ENCODE data around the gene ABCC4.
"Not testable (repeated sequence)": the region's sequence is repeated elsewhere in the genome, so short reads cannot be mapped to it uniquely, and the experiment has no call there.

- not testable (repeated sequence) for TF ChIP-seq TAF1 (conservative IDR thresholded peaks at IDR 0.05); MAX (IDR thresholded peaks at IDR 0.05); CTCF (IDR thresholded peaks at IDR 0.05; ENCODE audit: low read depth, low read length, missing input control); EGR1 (IDR thresholded peaks at IDR 0.05; ENCODE audit: low read depth in 2 of 2); YY1 (IDR thresholded peaks at IDR 0.05); SP1 (IDR thresholded peaks at IDR 0.05); GABPA (IDR thresholded peaks at IDR 0.05 in 1 of 2, conservative IDR thresholded peaks at IDR 0.05 in 1 of 2); REST (IDR thresholded peaks at IDR 0.05); RXRA (IDR thresholded peaks at IDR 0.05); FOXA1 (IDR thresholded peaks at IDR 0.05)
Measured at GRCh38 chr13:95198606-95199005, 102.6 kb downstream of the ABCC4 start.
